ENCODE measurements around the gene ADORA2B.

DNA sequence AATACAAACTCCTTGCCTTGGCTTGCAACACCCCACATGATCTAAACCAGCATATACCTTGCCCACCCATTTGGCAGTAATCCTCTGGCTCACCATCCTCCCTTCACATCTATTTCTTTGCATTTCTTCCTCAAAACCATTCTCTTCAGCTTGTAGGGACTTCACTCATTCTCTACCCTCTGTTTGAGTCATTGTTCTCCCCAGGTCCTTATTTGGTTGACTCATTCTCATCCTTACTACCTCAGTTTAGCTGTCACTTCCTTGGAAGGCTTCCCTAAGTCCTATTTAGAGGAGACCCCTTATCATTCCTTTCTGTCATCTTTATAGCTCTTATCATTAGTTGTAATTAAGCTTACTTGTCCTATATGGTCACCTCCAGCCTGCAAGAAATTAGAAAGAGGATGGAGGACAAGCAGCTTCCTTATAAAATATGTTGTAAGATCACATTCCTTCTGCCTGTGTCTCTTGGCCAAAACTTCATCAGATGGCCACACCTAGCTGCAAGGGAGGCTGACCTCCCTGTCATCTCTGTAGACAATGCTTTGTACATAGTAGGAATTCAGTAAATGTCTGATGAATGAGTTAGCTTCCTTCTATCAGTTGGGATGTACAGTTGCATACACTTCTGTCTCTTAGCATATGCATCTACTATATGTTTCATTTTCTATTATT, 56.4 kb downstream of the ADORA2B start:
- TF ChIP-seq PPARA (CRISPR knock-in tag; IDR thresholded peaks at IDR 0.05; ENCODE audit: borderline replicate concordance) (no peak), BACH2 (CRISPR knock-in tag; IDR thresholded peaks at IDR 0.05; ENCODE audit: borderline replicate concordance) (no peak), SNAI2 (CRISPR knock-in tag; IDR thresholded peaks at IDR 0.05) (no peak), TCF4 (CRISPR knock-in tag; IDR thresholded peaks at IDR 0.05; ENCODE audit: borderline replicate concordance) (no peak), ZNF70 (CRISPR knock-in tag; IDR thresholded peaks at IDR 0.05) (no peak)
